Measurements from ENCODE around the gene TMEM115. TPM values are rescaled to one million over a fixed set of nuclear protein-coding genes. Genes with fewer than 3 reads are reported as not detected.

The TMEM115 gene
- total and polyA plus RNA-seq, 10 of the 15 experiments (the other 5 are each of a cell fraction or from before 2014, with no cell fraction given): 1.9 to 18.7 (median 13.2) TPM

- TF ChIP-seq TARDBP (IDR thresholded peaks at IDR 0.05; ENCODE audit: borderline replicate concordance) (no peak), SMAD5 (IDR thresholded peaks at IDR 0.05; ENCODE audit: low read depth) (no peak), RCOR1 (conservative IDR thresholded peaks at IDR 0.05; ENCODE audit: low read depth, low read length) (no peak), HCFC1 (IDR thresholded peaks at IDR 0.05; ENCODE audit: low read length) (no peak), POU2F2 (IDR thresholded peaks at IDR 0.05; ENCODE audit: borderline replicate concordance, low read depth, low read length) (no peak), PML (IDR thresholded peaks at IDR 0.05; ENCODE audit: low read length) (no peak)
These were observed 26.4 kb upstream of the TMEM115 start (continued) for GRCh38 chr3:50385754-50386153.

- CTCF ChIA-PET: no interaction called here
- no peak for ATAC-seq
- WGBS (ENCODE audit: insufficient coverage, insufficient replicate concordance, low lambda C conversion rate, missing lambda C conversion rate): 19% methylated on average over 6 of the region's 6 CpGs
- TF ChIP-seq ZNF687 (IDR thresholded peaks at IDR 0.05) (no peak), ZNF622 (IDR thresholded peaks at IDR 0.05) (no peak), TAF1 (IDR thresholded peaks at IDR 0.05; ENCODE audit: borderline replicate concordance, low read depth, low read length) (no peak), SIN3A (IDR thresholded peaks at IDR 0.05; ENCODE audit: low read depth, low read length) (no peak), WRNIP1 (IDR thresholded peaks at IDR 0.05; ENCODE audit: borderline replicate concordance, low read depth, low read length) (no peak), CBX5 (IDR thresholded peaks at IDR 0.05; ENCODE audit: low read depth) (no peak), MTA2 (IDR thresholded peaks at IDR 0.05; ENCODE audit: low read depth) (no peak), NKRF (conservative IDR thresholded peaks at IDR 0.05) (no peak), BCL3 (IDR thresholded peaks at IDR 0.05; ENCODE audit: borderline replicate concordance, insufficient read depth, low read depth, low read length, poor library complexity, severe bottlenecking) (no peak)
These were observed 24.4 kb upstream of the TMEM115 start for GRCh38 chr3:50383750-50384149.

More at GRCh38 chr3:50383750-50384149, 24.4 kb upstream of the TMEM115 start:
- in situ Hi-C loops (cut with MboI): no loop called here
- Histone ChIP-seq H3K27me3 (replicated peaks in 1 of 2; ENCODE audit: control insufficient read depth in 2 of 2, insufficient read depth in 2 of 2, low read length in 1 of 2) (peaks cover 0 to 3% of the 10 kb centered on the region in 2 experiments; a peak in 2 of 4 replicates), H3K4me1 (ENCODE audit: control insufficient read depth, insufficient read depth, low read length) (no peaks in the 10 kb centered on the region), H3K27ac (ENCODE audit: control insufficient read depth, insufficient read depth) (no peak overlapping the region), H3K9me3 (replicated peaks; ENCODE audit: control insufficient read depth, insufficient read depth, low read length) (no peaks in the 10 kb centered on the region), H3K79me2 (ENCODE audit: control insufficient read depth, insufficient read depth, low read length) (no peaks in the 10 kb centered on the region), H4K20me1 (ENCODE audit: control insufficient read depth, insufficient read depth) (no peaks in the 10 kb centered on the region), H2AFZ (ENCODE audit: control insufficient read depth, low read depth, low read length) (no peak overlapping the region), H3K4me2 (ENCODE audit: control insufficient read depth, insufficient read depth) (no peak overlapping the region), H3K36me3 (ENCODE audit: control insufficient read depth in 2 of 2, insufficient read depth in 2 of 2, low read length in 1 of 2) (no peaks in the 10 kb centered on the region), H3K9ac (ENCODE audit: control insufficient read depth, insufficient read depth, low read length) (no peak overlapping the region), H3K4me3 (no peak overlapping the region)
- RAD21 ChIA-PET (ENCODE audit: unreplicated experiment): no interaction called here
- POLR2A ChIA-PET: no interaction called here
- no TSS peak for BruUV-seq (replicated peaks)
- SMC1A ChIA-PET (ENCODE audit: uncharacterized antibody, unreplicated experiment): no interaction called here
- intact Hi-C loops (cut with micrococcal nuclease; ENCODE audit: unreplicated experiment): no loop called here
- DNase-seq (ENCODE audit: low read depth, low spot score) (no peak), FAIRE-seq (no peak)
